H1 (cell line): ENCODE data around the gene EPS8. TPM values are rescaled to one million over a fixed set of nuclear protein-coding genes. Genes with fewer than 3 reads are reported as not detected.

Source experiments
- KDM4A ChIP-seq: IDR thresholded peaks from one replicate; pipeline ENCODE4 v1.7.1; 2012; ENCODE audit warnings: low read depth, mild to moderate bottlenecking, moderate library complexity, low read length, inconsistent platforms; ENCODE audit not compliant: severe bottlenecking
- KDM5A ChIP-seq: fragments of 200-600 bp; IDR thresholded peaks from 2 replicates; pipeline ENCODE4 v1.7.1; 2012; ENCODE audit warnings: mild to moderate bottlenecking, low read length, inconsistent platforms, mixed read lengths
- SP1 ChIP-seq: IDR thresholded peaks from 2 replicates; pipeline ENCODE4 v1.6.1; 2011; ENCODE audit warnings: low read depth, low read length
- SUZ12 ChIP-seq: fragments of 200-600 bp; sonication (generic); IDR thresholded peaks from 2 replicates; pipeline ENCODE4 v1.6.1; 2012; ENCODE audit warnings: mild to moderate bottlenecking, inconsistent platforms, low read length, moderate library complexity, mixed read lengths
- polyA plus RNA-seq, 7 experiments: library from polyadenylated mRNA; depleted of rRNA in 3 of 7; stranded (reverse) in 5 of 7; unstranded in 2 of 7; fragments of >200 nt in 5 of 7; fragments of 200-250 nt in 2 of 7; gene quantifications; 1 replicate in 5 of 7; 2 replicates in 1 of 7; 4 replicates in 1 of 7; pipeline versions ENCODE4 v1.2.1 to v1.2.3, GENCODE V29; 2011 to 2013; ENCODE audit warnings: missing spikeins in 2 of 7, mixed read lengths in 2 of 7
- total RNA-seq: library from RNA; stranded (reverse); fragmentation: NEBNext Ultra II Directional; extraction: Animal tissue kit (Norgen Biotek cat#: 25700); gene quantifications from 2 replicates; pipeline ENCODE4 v1.2.1, GENCODE V29; 2021

Gene EPS8
- total and polyA plus RNA-seq, 2 of the 8 experiments (the other 6 are each of a cell fraction or from before 2014, with no cell fraction given): 3.0 to 4.6 TPM

- TF ChIP-seq KDM5A (no peak), KDM4A (no peak), SP1 (no peak), SUZ12 (no peak)
Measured at GRCh38 chr12:15633201-15633600, 156.0 kb downstream of the EPS8 start (continued).
